Loucy (cell line): ENCODE data around the gene MAPK8.
A peak's percentile ranks its signal among the peaks of the same experiment; 100 is the strongest.

ENCODE experiments used
- H2AFZ ChIP-seq: fragments of 200-600 bp; sonication (generic); 2 replicates; pipeline ENCODE4 v1.6.0; 2016; ENCODE audit warnings: antibody characterized with exemption, mild to moderate bottlenecking, low read length, moderate library complexity
- H3F3A ChIP-seq: fragments of 200-600 bp; 2 replicates; pipeline ENCODE4 v1.6.0; 2016; ENCODE audit warnings: antibody characterized with exemption, low read depth, mild to moderate bottlenecking
- H3K27me3 ChIP-seq: fragments of 200-600 bp; sonication (generic); 2 replicates; pipeline ENCODE4 v1.6.1; 2014; ENCODE audit warnings: low read length, mild to moderate bottlenecking; ENCODE audit not compliant: insufficient read depth, poor library complexity, severe bottlenecking
- H3K36me3 ChIP-seq: fragments of 200-600 bp; sonication (generic); 2 replicates; pipeline ENCODE4 v1.6.1; 2016; ENCODE audit warnings: low read length; ENCODE audit not compliant: insufficient read depth
- H3K4me1 ChIP-seq: fragments of 200-600 bp; sonication (generic); 2 replicates; pipeline ENCODE4 v1.5.1; 2014; ENCODE audit warnings: low read length, mild to moderate bottlenecking; ENCODE audit not compliant: insufficient read depth, poor library complexity, severe bottlenecking
- H3K4me2 ChIP-seq: fragments of 200-600 bp; sonication (generic); 2 replicates; pipeline ENCODE4 v1.6.0; 2014; ENCODE audit warnings: antibody characterized with exemption, low read length, low read depth, mild to moderate bottlenecking; ENCODE audit not compliant: poor library complexity, severe bottlenecking
- H3K4me3 ChIP-seq: fragments of 200-600 bp; sonication (generic); 2 replicates; pipeline ENCODE4 v1.5.1; 2014; ENCODE audit warnings: low read length, mild to moderate bottlenecking, mixed read lengths; ENCODE audit not compliant: poor library complexity, severe bottlenecking
- H3K79me2 ChIP-seq: fragments of 200-600 bp; sonication (generic); 2 replicates; pipeline ENCODE4 v1.6.1; 2014; ENCODE audit warnings: low read length; ENCODE audit not compliant: insufficient read depth
- H3K9ac ChIP-seq: fragments of 200-600 bp; sonication (generic); 2 replicates; pipeline ENCODE4 v1.6.0; 2014; ENCODE audit warnings: mild to moderate bottlenecking, low read depth, low read length, moderate library complexity; ENCODE audit not compliant: poor library complexity, severe bottlenecking
- H3K9me2 ChIP-seq: fragments of 200-600 bp; sonication (generic); replicated peaks from 2 replicates; pipeline ENCODE4 v1.6.1; 2016; ENCODE audit warnings: low read depth, low read length, mixed read lengths
- H3K9me3 ChIP-seq: fragments of 200-600 bp; sonication (generic); 2 replicates; pipeline ENCODE4 v1.6.1; 2014; ENCODE audit warnings: mild to moderate bottlenecking, antibody characterized with exemption, low read length, low read depth; ENCODE audit not compliant: insufficient read depth
- H4K20me1 ChIP-seq: fragments of 200-600 bp; sonication (generic); 2 replicates; pipeline ENCODE4 v1.6.0; 2014; ENCODE audit warnings: antibody characterized with exemption, low read length, mild to moderate bottlenecking; ENCODE audit not compliant: insufficient read depth, poor library complexity, severe bottlenecking
- EZH2phosphoT487 ChIP-seq: fragments of 200-600 bp; IDR thresholded peaks from 2 replicates; pipeline ENCODE4 v1.6.1; 2018; ENCODE audit warnings: antibody characterized with exemption, mild to moderate bottlenecking, moderate library complexity, borderline replicate concordance
- TF ChIP-seq, protein P1 (sequence below): fragments of 200-600 bp; sonication (generic); conservative IDR thresholded peaks from 2 replicates; pipeline ENCODE4 v1.5.1; 2014; ENCODE audit warnings: mild to moderate bottlenecking, antibody characterized with exemption, low read length

The MAPK8 gene

DNA sequence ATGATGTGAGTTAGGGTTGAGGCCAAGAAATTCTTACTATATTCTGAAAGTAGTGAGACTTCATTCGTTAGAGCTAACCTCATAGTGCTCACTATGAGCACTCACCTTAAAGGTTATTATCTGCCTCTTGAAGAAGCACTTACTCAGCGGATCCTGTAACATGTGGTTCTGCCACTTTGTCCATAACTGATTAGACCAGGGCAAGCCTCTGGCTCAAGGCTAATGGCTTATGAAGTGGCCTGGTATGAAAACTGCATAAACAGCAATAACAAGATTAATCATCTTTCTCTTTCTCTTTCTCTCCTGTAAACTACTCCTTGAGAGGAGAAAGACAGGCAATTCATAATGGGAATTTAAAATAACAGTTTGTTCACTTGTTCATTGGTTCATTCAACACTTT is 82.8 kb downstream of the MAPK8 start:
- Histone ChIP-seq H3F3A (no peaks in the 10 kb centered on the region), H3K79me2 (peaks cover 48% of the 10 kb centered on the region), H3K36me3 (no peaks in the 10 kb centered on the region), H3K9ac (no peak overlapping the region), H3K4me3 (no peak overlapping the region), H2AFZ (no peak overlapping the region), H3K4me1 (peaks cover 30% of the 10 kb centered on the region), H3K9me3 (no peaks in the 10 kb centered on the region), H3K4me2 (no peak overlapping the region), H3K9me2 (no peaks in the 10 kb centered on the region), H4K20me1 (peaks cover 40% of the 10 kb centered on the region), H3K27me3 (no peaks in the 10 kb centered on the region)
- TF ChIP-seq, protein P1, sequence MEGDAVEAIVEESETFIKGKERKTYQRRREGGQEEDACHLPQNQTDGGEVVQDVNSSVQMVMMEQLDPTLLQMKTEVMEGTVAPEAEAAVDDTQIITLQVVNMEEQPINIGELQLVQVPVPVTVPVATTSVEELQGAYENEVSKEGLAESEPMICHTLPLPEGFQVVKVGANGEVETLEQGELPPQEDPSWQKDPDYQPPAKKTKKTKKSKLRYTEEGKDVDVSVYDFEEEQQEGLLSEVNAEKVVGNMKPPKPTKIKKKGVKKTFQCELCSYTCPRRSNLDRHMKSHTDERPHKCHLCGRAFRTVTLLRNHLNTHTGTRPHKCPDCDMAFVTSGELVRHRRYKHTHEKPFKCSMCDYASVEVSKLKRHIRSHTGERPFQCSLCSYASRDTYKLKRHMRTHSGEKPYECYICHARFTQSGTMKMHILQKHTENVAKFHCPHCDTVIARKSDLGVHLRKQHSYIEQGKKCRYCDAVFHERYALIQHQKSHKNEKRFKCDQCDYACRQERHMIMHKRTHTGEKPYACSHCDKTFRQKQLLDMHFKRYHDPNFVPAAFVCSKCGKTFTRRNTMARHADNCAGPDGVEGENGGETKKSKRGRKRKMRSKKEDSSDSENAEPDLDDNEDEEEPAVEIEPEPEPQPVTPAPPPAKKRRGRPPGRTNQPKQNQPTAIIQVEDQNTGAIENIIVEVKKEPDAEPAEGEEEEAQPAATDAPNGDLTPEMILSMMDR = no peak
- TF ChIP-seq EZH2phosphoT487 = no peak

DNA sequence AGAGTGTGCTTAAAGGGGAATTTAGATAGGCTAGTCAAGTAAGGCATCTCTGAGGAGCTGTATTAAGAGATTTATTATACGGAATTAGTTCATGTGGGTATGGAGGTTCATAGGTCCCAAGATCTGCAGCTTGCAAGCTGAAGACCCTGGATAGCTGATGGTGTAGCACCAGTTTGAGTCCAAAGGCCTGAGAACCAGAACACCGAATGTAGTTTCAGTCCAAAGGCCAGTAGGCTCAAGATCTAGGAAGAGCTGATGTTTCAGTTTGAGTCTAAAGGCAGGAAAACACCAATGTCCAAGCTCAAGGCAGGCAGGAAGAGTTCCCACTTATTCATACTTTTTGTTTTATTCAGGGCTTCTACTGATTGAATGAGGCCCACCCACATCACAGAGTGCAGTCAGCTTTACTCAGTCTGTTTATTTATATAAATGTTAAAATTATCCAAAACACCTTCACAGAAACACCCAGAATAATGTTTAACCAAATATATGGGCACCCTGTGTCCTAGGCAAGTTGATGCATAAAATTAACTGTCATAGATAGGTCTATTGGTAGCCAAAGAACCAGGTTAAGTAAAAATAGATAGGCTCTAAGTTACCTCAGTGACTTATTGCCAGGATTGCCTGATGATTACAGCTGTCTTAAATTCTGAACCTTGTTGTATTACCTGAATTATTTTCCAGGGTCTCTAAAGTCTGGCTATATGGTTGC is 83.5 kb downstream of the MAPK8 start:
- H3K4me2 ChIP-seq = no peak overlapping the region
- H3K9me3 ChIP-seq = no peaks in the 10 kb centered on the region
- TF ChIP-seq EZH2phosphoT487 = no peak
- TF ChIP-seq, protein P1 = no peak
- peaks cover 40% of the 10 kb centered on the region for H4K20me1 ChIP-seq
- H3K4me1 ChIP-seq = peaks cover 30% of the 10 kb centered on the region
- no peaks in the 10 kb centered on the region for H3F3A ChIP-seq
- H3K36me3 ChIP-seq = no peaks in the 10 kb centered on the region
- no peak overlapping the region for H2AFZ ChIP-seq
- no peaks in the 10 kb centered on the region for H3K9me2 ChIP-seq
- H3K9ac ChIP-seq = no peak overlapping the region
- peaks cover 49% of the 10 kb centered on the region for H3K79me2 ChIP-seq
- H3K4me3 ChIP-seq = no peak overlapping the region
- H3K27me3 ChIP-seq = no peaks in the 10 kb centered on the region

DNA sequence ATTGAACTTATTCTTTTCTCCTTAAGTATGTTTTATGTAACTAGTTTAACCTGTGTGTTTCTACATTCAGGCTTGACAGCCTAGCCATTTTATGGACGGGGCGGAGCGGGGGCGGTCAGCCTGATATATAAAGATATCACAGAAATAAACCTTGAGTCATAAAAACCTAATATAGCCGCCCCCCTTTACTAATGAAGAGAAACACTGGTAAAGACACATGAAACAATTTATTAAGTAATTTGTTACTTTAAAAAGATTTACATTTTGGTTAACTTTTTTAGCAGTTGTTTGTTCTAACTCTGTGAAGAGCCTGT is 84.0 kb downstream of the MAPK8 start:
- Histone ChIP-seq H3K9me3 (no peaks in the 10 kb centered on the region), H3K79me2 (peaks cover 46% of the 10 kb centered on the region), H3K9ac (no peak overlapping the region), H3K4me3 (no peak overlapping the region), H3K27me3 (no peaks in the 10 kb centered on the region), H3K36me3 (no peaks in the 10 kb centered on the region), H2AFZ (no peak overlapping the region), H3K4me2 (peak overlapping the region; percentile 15), H3K9me2 (no peaks in the 10 kb centered on the region), H3F3A (no peaks in the 10 kb centered on the region), H3K4me1 (peaks cover 30% of the 10 kb centered on the region), H4K20me1 (peaks cover 40% of the 10 kb centered on the region)
- TF ChIP-seq EZH2phosphoT487 = no peak
- TF ChIP-seq, protein P1 = no peak
